Thoracic aorta (tissue), 2 donors: ENCODE data around the gene CALY. TPM values are rescaled to one million over a fixed set of nuclear protein-coding genes. Genes with fewer than 3 reads are reported as not detected.
"Not testable (repeated sequence)": the region's sequence is repeated elsewhere in the genome, so short reads cannot be mapped to it uniquely, and the experiment has no call there.

Experiments
- ATAC-seq: fragments of 150-250 bp; one replicate; pipeline ENCODE4 v1.8.0; 2017; ENCODE audit warnings: low read depth; ENCODE audit not compliant: insufficient number of reproducible peaks, low FRiP score
- DNase-seq: peaks from one replicate; pipeline ENCODE4 v3.0.0-alpha.2; 2020; ENCODE audit warnings: low spot score
- H3K27ac ChIP-seq, 2 donors: fragments of 200-600 bp; sonication (generic); 1 replicate in 1 of 2; 2 replicates in 1 of 2; pipeline ENCODE4 v1.5.1; 2016; ENCODE audit warnings: mild to moderate bottlenecking in 2 of 2, moderate library complexity in 2 of 2
- H3K27me3 ChIP-seq: fragments of 200-600 bp; sonication (generic); replicated peaks from 2 replicates; pipeline ENCODE4 v1.6.0; 2016; ENCODE audit warnings: mild to moderate bottlenecking; ENCODE audit not compliant: insufficient read depth
- H3K36me3 ChIP-seq: fragments of 200-600 bp; sonication (generic); one replicate; pipeline ENCODE4 v1.5.1; 2016
- H3K4me1 ChIP-seq, 2 donors: fragments of 200-600 bp; sonication (generic); 1 replicate in 1 of 2; 2 replicates in 1 of 2; pipeline versions ENCODE4 v1.5.1 to v1.6.0; 2016; ENCODE audit warnings: low read depth in 2 of 2, mild to moderate bottlenecking in 1 of 2; ENCODE audit not compliant: control insufficient read depth in 1 of 2
- H3K4me3 ChIP-seq: fragments of 200-600 bp; sonication (generic); 2 replicates; pipeline ENCODE4 v1.5.1; 2016; ENCODE audit warnings: mild to moderate bottlenecking
- H3K9me3 ChIP-seq: fragments of 200-600 bp; sonication (generic); 2 replicates; pipeline ENCODE4 v1.5.1; 2016
- total RNA-seq, 2 donors: library from RNA; depleted of rRNA; stranded (reverse); fragments of >200 nt; gene quantifications; one replicate each; pipeline versions ENCODE4 v1.1.0 to v1.2.3, GENCODE V29; 2016
- TF ChIP-seq, protein P1 (sequence below): fragments of 200-600 bp; sonication (generic); IDR thresholded peaks from one replicate; pipeline ENCODE4 v1.5.1; 2019; ENCODE audit warnings: antibody characterized with exemption

The CALY gene
- total RNA-seq, 2 donors from 2014 or later, result not detected

DNA sequence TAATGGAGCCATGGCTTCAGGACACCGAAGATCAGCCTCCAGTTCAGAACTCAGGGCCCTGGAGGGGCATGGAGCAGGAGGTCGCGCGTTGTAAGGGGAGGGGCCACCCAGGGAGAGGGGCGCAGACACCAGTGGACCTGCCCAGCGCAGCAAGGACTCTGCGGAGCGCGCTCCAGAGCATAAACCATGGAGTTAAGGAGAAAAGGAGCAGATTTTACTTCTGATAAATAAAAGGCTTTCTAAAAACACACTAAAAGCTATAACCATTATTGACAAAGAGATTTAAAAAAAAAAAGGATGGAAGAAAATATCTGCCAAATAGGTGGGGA is 10.5 kb downstream of the CALY start:
- Histone ChIP-seq H3K36me3 (no peaks in the 10 kb centered on the region), H3K27me3 (peaks cover 25% of the 10 kb centered on the region), H3K4me1 (peaks cover 9 to 24% of the 10 kb centered on the region in 2 donors), H3K27ac (no peak overlapping the region), H3K9me3 (no peaks in the 10 kb centered on the region), H3K4me3 (peak overlapping the region; percentile 67)
- DNase-seq (no peak), ATAC-seq (no peak)
- TF ChIP-seq, protein P1, sequence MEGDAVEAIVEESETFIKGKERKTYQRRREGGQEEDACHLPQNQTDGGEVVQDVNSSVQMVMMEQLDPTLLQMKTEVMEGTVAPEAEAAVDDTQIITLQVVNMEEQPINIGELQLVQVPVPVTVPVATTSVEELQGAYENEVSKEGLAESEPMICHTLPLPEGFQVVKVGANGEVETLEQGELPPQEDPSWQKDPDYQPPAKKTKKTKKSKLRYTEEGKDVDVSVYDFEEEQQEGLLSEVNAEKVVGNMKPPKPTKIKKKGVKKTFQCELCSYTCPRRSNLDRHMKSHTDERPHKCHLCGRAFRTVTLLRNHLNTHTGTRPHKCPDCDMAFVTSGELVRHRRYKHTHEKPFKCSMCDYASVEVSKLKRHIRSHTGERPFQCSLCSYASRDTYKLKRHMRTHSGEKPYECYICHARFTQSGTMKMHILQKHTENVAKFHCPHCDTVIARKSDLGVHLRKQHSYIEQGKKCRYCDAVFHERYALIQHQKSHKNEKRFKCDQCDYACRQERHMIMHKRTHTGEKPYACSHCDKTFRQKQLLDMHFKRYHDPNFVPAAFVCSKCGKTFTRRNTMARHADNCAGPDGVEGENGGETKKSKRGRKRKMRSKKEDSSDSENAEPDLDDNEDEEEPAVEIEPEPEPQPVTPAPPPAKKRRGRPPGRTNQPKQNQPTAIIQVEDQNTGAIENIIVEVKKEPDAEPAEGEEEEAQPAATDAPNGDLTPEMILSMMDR, result no peak

DNA sequence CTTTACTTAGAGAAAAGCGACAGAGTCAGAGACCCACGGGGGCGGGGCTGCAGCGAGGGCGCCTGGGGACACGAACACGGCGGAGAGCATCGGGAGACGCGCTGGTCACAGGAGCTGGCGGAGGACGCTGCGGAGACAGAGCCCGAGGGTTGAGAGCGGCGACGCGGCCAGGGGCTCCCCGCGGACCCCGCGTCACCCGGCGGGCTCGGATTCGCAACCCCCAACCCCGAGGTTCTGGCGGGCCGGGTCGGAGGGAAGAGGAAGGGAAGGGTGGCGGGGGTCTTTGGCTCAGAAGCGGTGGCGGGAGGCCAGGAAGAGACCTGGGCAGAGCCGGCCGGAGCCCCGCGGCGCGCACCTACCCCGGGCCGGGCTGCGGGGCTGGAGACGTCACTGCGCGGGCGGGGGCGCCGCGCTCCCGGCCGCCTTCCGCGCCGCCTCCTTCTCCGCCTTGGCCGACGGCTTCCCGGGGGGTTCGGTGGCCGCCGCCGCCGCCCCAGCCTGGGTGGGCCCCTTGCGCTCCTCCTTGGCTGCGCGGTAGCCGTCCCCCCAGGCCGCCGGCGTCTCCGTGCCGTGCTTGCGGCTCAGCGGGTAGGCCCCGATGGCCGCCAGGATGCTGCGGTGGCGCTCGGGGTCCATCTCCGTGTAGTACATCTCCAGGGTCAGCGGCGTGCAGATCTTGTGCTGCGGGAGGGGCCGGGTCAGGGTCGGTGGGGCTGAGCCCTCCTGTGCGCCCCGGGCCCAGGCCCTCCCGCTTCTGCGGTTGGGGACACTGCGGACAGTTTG is 11.1 kb downstream of the CALY start:
- ATAC-seq, result no peak

DNA sequence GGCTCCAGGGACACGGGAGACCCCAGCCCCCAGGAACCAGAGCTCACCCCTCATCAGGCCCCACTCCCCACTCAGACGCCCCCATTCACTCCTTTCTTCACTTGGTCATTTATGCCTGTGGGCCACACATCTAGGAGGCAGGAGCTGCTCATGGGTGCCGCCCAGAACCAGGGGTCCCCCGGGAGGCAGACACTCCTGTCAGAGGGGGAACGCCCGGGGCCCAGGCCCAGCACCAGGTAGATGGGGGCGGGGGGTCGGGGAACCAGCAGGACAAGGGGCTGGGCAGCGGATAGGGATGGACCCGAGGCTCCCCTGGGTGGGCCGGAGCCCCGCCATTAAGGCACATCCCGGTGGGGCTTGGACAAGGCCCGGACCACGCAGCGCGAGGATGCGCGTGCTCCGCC is 11.8 kb downstream of the CALY start:
- Histone ChIP-seq H3K36me3 (no peaks in the 10 kb centered on the region), H3K27ac (no peak overlapping the region), H3K27me3 (peaks cover 25% of the 10 kb centered on the region), H3K4me3 (peak overlapping the region; percentile 67), H3K4me1 (peaks cover 9 to 23% of the 10 kb centered on the region in 2 donors), H3K9me3 (no peaks in the 10 kb centered on the region)
- DNase-seq (no peak), ATAC-seq (no peak)
- TF ChIP-seq, protein P1, result no peak

More for the DNA sequence above, 11.1 kb downstream of the CALY start:
- Histone ChIP-seq H3K27me3 (peaks cover 25% of the 10 kb centered on the region), H3K4me3 (peak overlapping the region; percentile 67), H3K36me3 (no peaks in the 10 kb centered on the region), H3K27ac (no peak overlapping the region), H3K9me3 (no peaks in the 10 kb centered on the region), H3K4me1 (peaks cover 9 to 24% of the 10 kb centered on the region in 2 donors)
- TF ChIP-seq, protein P1, result no peak
- no peak for DNase-seq

DNA sequence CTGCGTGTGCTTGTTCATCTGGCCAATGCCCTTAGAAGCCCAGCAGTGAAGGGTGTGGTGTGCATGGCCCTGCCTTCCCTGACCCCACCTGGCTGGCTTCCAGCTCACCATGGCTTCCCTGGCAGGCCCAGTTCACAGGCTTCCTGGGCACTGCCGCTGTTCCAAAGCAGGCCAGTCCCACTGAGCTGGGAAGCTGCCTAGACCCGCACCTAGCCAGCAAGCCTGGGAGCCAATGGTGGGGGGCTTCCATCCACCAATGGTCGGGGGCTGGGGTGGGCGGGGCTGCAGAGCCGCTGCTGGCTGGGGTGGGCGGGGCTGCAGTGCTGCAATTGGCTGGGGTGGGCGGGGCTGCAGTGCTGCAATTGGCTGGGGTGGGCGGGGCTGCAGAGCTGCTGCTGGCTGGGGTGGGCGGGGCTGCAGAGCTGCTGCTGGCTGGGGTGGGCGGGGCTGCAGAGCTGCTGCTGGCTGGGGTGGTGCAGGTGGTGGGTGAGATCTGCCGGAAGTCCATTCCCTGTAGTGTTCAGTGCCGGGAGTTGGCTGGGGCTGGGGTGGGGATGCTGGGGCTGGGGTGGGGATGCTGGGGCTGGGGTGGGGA is 12.4 kb downstream of the CALY start:
- H3K27me3 ChIP-seq, result peaks cover 25% of the 10 kb centered on the region

DNA sequence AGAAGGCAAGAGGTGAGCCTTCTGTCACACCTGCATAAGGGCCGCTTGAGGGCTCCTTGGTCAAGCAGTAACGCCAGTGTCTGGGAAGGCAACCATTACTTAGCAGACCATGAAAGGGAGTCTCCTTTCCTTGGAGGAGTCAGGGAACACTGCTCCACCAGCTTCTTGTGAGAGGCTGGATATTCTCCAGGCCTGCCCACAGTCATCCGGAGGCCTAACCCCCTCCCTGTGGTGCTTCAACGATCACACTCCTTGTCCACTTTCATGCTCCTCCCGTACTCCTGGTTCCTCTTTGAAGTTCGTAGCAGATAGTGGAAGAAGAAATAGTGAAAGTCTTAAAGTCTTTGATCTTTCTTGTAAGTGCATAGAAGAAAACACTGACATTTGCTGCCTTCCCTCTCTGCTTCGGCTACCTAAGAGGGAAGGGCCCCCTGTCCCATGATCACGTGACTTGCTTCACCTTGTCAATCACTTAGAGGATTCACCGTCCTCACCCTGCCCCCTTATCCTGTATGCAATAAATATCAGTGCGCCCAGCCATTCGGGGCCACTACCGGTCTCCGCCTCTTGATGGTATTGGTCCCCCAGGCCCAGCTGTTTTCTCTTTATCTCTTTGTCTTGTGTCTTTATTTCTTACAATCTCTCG is 14.5 kb downstream of the CALY start:
- H3K27ac ChIP-seq, H3K9me3 ChIP-seq, DNase-seq, H3K36me3 ChIP-seq, H3K4me3 ChIP-seq, ATAC-seq: not testable (repeated sequence)
- peaks cover 13 to 22% of the 10 kb centered on the region in 2 donors for H3K4me1 ChIP-seq
- H3K27me3 ChIP-seq, result peaks cover 17% of the 10 kb centered on the region

More for the DNA sequence above, 12.4 kb downstream of the CALY start:
- no peak overlapping the region for H3K4me3 ChIP-seq
- ATAC-seq (no peak), DNase-seq (no peak)
- peaks cover 9 to 17% of the 10 kb centered on the region in 2 donors for H3K4me1 ChIP-seq
- no peaks in the 10 kb centered on the region for H3K36me3 ChIP-seq
- TF ChIP-seq, protein P1, result no peak
- no peaks in the 10 kb centered on the region for H3K9me3 ChIP-seq
- no peak overlapping the region for H3K27ac ChIP-seq

DNA sequence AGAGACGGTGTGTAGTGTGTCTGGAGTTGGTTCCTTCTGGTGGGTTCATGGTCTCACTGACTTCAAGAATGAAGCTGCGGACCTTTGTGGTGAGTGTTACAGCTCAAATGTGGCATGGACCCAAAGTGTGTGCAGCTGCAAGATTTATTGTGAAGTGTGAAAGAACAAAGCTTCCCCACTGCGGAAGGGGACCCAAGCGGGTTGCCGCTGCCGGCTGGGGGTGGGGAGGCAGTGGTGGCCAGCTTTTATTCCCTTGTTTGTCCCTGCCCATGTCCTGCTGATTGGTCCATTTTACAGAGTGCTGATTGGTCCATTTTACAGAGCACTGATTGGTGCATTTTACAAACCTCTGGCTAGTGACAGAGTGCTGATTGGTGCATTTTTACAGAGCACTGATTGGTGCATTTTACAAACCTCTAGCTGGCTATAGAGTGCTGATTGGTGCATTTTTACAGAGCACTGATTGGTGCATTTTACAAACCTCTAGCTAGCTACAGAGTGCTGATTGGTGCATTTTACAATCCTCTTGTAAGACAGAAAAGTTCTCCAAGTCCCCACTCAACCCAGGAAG is 15.8 kb downstream of the CALY start:
- not testable (repeated sequence) for H3K36me3 ChIP-seq, H3K9me3 ChIP-seq, H3K27ac ChIP-seq, DNase-seq, H3K27me3 ChIP-seq, H3K4me3 ChIP-seq, ATAC-seq
- H3K4me1 ChIP-seq, result peaks cover 11 to 17% of the 10 kb centered on the region in 2 donors
